Thymus (tissue), 11 donors: ENCODE measurements around the gene MAFB. TPM values are rescaled to one million over a fixed set of nuclear protein-coding genes. Genes with fewer than 3 reads are reported as not detected.

ENCODE experiments used
- DNase-seq, 9 donors: peaks; one replicate each; pipeline ENCODE4 v3.0.0-alpha.2; 2013; ENCODE audit warnings: low spot score in 9 of 9, low read depth in 6 of 9, missing footprints in 1 of 9
- H3K27ac ChIP-seq, 2 donors: one replicate each; pipeline ENCODE4 v1.5.1; 2013; ENCODE audit warnings: control low read depth in 1 of 2, low read depth in 1 of 2, low read length in 1 of 2, mild to moderate bottlenecking in 1 of 2, moderate library complexity in 1 of 2
- H3K27me3 ChIP-seq, 2 donors: one replicate each; pipeline ENCODE4 v1.5.1; 2013; ENCODE audit warnings: low read length in 1 of 2; ENCODE audit not compliant: control insufficient read depth in 2 of 2, insufficient read depth in 1 of 2
- H3K36me3 ChIP-seq, 2 donors: one replicate each; pipeline ENCODE4 v1.5.1; 2013; ENCODE audit warnings: low read length in 1 of 2, mild to moderate bottlenecking in 1 of 2, moderate library complexity in 1 of 2; ENCODE audit not compliant: control insufficient read depth in 2 of 2, insufficient read depth in 2 of 2
- H3K4me1 ChIP-seq, 2 donors: one replicate each; pipeline ENCODE4 v1.5.1; 2013; ENCODE audit warnings: low read length in 2 of 2; ENCODE audit not compliant: control insufficient read depth in 2 of 2, insufficient read depth in 2 of 2
- H3K4me3 ChIP-seq, 2 donors: one replicate each; pipeline ENCODE4 v1.5.1; 2013; ENCODE audit warnings: low read length in 2 of 2, control low read depth in 1 of 2, mild to moderate bottlenecking in 1 of 2
- H3K9me3 ChIP-seq, 2 donors: one replicate each; pipeline ENCODE4 v1.5.1; 2013; ENCODE audit warnings: low read length in 1 of 2, mild to moderate bottlenecking in 1 of 2; ENCODE audit not compliant: control insufficient read depth in 2 of 2, insufficient read depth in 1 of 2
- WGBS: extraction: QIAGEN DNeasy Blood & Tissue Kit; methylation state at CpG from one replicate; pipeline ENCODE4 v1.1.7; 2013; 5-methylcytosine and 5-hydroxymethylcytosine counted together
- polyA plus RNA-seq: library from polyadenylated mRNA; stranded (reverse); fragments of 200-250 nt; gene quantifications from one replicate; pipeline ENCODE4 v1.2.3, GENCODE V29; 2013
- total RNA-seq: library from RNA; stranded (reverse); fragments of 120-200 nt; gene quantifications from one replicate; pipeline ENCODE4 v1.2.4, GENCODE V29; 2013
- donor health status: healthy.

MAFB gene
- total and polyA plus RNA-seq, 2 donors, result 3.5 to 26.1 TPM

- H3K9me3 ChIP-seq, result no peaks in the 10 kb centered on the region
- H3K27me3 ChIP-seq, result peaks cover 0 to 4% of the 10 kb centered on the region in 2 donors
- H3K27ac ChIP-seq, result no peak overlapping the region
- no peak overlapping the region for H3K4me3 ChIP-seq
- H3K4me1 ChIP-seq, result no peaks in the 10 kb centered on the region
- 94% methylated on average over 8 of the region's 8 CpGs for WGBS
- DNase-seq, result no peak
- H3K36me3 ChIP-seq, result no peaks in the 10 kb centered on the region
Measured at GRCh38 chr20:40720099-40720498, 31.1 kb upstream of the MAFB start.

GRCh38 chr20:40718982-40719729, 30.1 kb upstream of the MAFB start:
- Histone ChIP-seq H3K9me3 (no peaks in the 10 kb centered on the region), H3K36me3 (no peaks in the 10 kb centered on the region), H3K27me3 (peaks cover 0 to 4% of the 10 kb centered on the region in 2 donors), H3K4me3 (no peak overlapping the region), H3K4me1 (no peaks in the 10 kb centered on the region), H3K27ac (no peak overlapping the region)
- DNase-seq, result no peak
- WGBS, result 96% methylated on average over 8 of the region's 8 CpGs

- Histone ChIP-seq H3K9me3 (no peaks in the 10 kb centered on the region), H3K27me3 (peaks cover 0 to 4% of the 10 kb centered on the region in 2 donors), H3K4me3 (no peak overlapping the region), H3K36me3 (no peaks in the 10 kb centered on the region), H3K4me1 (no peaks in the 10 kb centered on the region), H3K27ac (no peak overlapping the region)
- DNase-seq, result no peak
- WGBS, result 95% methylated on average over 12 of the region's 12 CpGs
Measured at GRCh38 chr20:40718214-40718977, 29.4 kb upstream of the MAFB start.

- peaks cover 0 to 4% of the 10 kb centered on the region in 2 donors for H3K27me3 ChIP-seq
- H3K36me3 ChIP-seq, result no peaks in the 10 kb centered on the region
- H3K9me3 ChIP-seq, result no peaks in the 10 kb centered on the region
- H3K4me3 ChIP-seq, result no peak overlapping the region
- no peak overlapping the region for H3K27ac ChIP-seq
- no peak for DNase-seq
- H3K4me1 ChIP-seq, result no peaks in the 10 kb centered on the region
- 93% methylated on average over 13 of the region's 13 CpGs for WGBS
Measured at GRCh38 chr20:40717343-40717865, 28.4 kb upstream of the MAFB start.

- H3K4me3 ChIP-seq, result no peak overlapping the region
- WGBS, result 99% methylated on average over 3 of the region's 3 CpGs
- no peaks in the 10 kb centered on the region for H3K4me1 ChIP-seq
- H3K36me3 ChIP-seq, result no peaks in the 10 kb centered on the region
- no peak overlapping the region for H3K27ac ChIP-seq
- H3K27me3 ChIP-seq, result peaks cover 0 to 6% of the 10 kb centered on the region in 2 donors
- H3K9me3 ChIP-seq, result no peaks in the 10 kb centered on the region
- DNase-seq, result no peak
Measured at GRCh38 chr20:40715491-40715890, 26.5 kb upstream of the MAFB start.

GRCh38 chr20:40714916-40715315, 25.9 kb upstream of the MAFB start:
- H3K9me3 ChIP-seq, result no peaks in the 10 kb centered on the region
- no peak overlapping the region for H3K4me3 ChIP-seq
- H3K27ac ChIP-seq, result no peak overlapping the region
- DNase-seq, result no peak
- H3K4me1 ChIP-seq, result no peaks in the 10 kb centered on the region
- H3K27me3 ChIP-seq, result peaks cover 0 to 6% of the 10 kb centered on the region in 2 donors
- WGBS, result 97% methylated on average over 3 of the region's 3 CpGs
- no peaks in the 10 kb centered on the region for H3K36me3 ChIP-seq

GRCh38 chr20:40714109-40714508, 25.1 kb upstream of the MAFB start:
- H3K36me3 ChIP-seq, result no peaks in the 10 kb centered on the region
- WGBS, result 98% methylated on average over 4 of the region's 4 CpGs
- H3K4me3 ChIP-seq, result no peak overlapping the region
- H3K9me3 ChIP-seq, result no peaks in the 10 kb centered on the region
- H3K4me1 ChIP-seq, result no peaks in the 10 kb centered on the region
- H3K27me3 ChIP-seq, result peaks cover 0 to 6% of the 10 kb centered on the region in 2 donors
- no peak overlapping the region for H3K27ac ChIP-seq
- DNase-seq, result no peak

GRCh38 chr20:40713508-40713907, 24.5 kb upstream of the MAFB start:
- WGBS, result 93% methylated on average over 6 of the region's 6 CpGs

GRCh38 chr20:40711079-40711478, 22.0 kb upstream of the MAFB start:
- 79% methylated on average over 13 of the region's 13 CpGs for WGBS
- peaks cover 0 to 3% of the 10 kb centered on the region in 2 donors for H3K27me3 ChIP-seq

More at GRCh38 chr20:40713508-40713907, 24.5 kb upstream of the MAFB start:
- H3K4me1 ChIP-seq, result no peaks in the 10 kb centered on the region
- H3K27ac ChIP-seq, result no peak overlapping the region
- no peaks in the 10 kb centered on the region for H3K9me3 ChIP-seq
- no peak for DNase-seq
- H3K4me3 ChIP-seq, result no peak overlapping the region
- H3K27me3 ChIP-seq, result peaks cover 0 to 6% of the 10 kb centered on the region in 2 donors
- no peaks in the 10 kb centered on the region for H3K36me3 ChIP-seq

More at GRCh38 chr20:40711079-40711478, 22.0 kb upstream of the MAFB start:
- Histone ChIP-seq H3K4me3 (no peak overlapping the region), H3K27ac (no peak overlapping the region), H3K9me3 (no peaks in the 10 kb centered on the region), H3K36me3 (no peaks in the 10 kb centered on the region), H3K4me1 (no peaks in the 10 kb centered on the region)
- no peak for DNase-seq
